Measurements from ENCODE around the gene ART3. TPM values are rescaled to one million over a fixed set of nuclear protein-coding genes. Genes with fewer than 3 reads are reported as not detected.
A peak's percentile ranks its signal among the peaks of the same experiment; 100 is the strongest.

The ART3 gene
- polyA plus RNA-seq, 1 of the 3 experiments (the other 2 are of a cell fraction), result not detected

GRCh38 chr4:76067652-76068286 lies 6.7 kb upstream of the ART3 start:
- no peak overlapping the region for H3K9ac ChIP-seq
- no peak overlapping the region for H3K27ac ChIP-seq (ENCODE audit: low read depth in 2 of 2, low read length in 1 of 2)
- no peaks in the 10 kb centered on the region for H3K27me3 ChIP-seq (ENCODE audit: insufficient read depth)
- H3K4me1 ChIP-seq (ENCODE audit: control insufficient read depth in 1 of 2, insufficient read depth in 2 of 2, low read depth in 1 of 2, low read length in 1 of 2), result no peaks in the 10 kb centered on the region
- no peaks in the 10 kb centered on the region for H3K9me3 ChIP-seq
- no peak overlapping the region for H3K4me2 ChIP-seq
- POLR2A ChIA-PET, result no interaction called here
- H3F3A ChIP-seq (replicated peaks; ENCODE audit: insufficient read depth), result no peaks in the 10 kb centered on the region
- WGBS (ENCODE audit: low lambda C conversion rate), result 2% methylated on average over 2 of the region's 2 CpGs
- no peaks in the 10 kb centered on the region for H4K20me1 ChIP-seq (ENCODE audit: insufficient read depth)
- no peaks in the 10 kb centered on the region for H3K36me3 ChIP-seq (replicated peaks in 1 of 2; ENCODE audit: control insufficient read depth in 1 of 2, insufficient read depth in 2 of 2, low read length in 1 of 2)
- no peak overlapping the region for H2AFZ ChIP-seq (ENCODE audit: low read depth)
- peak; percentile 71 for DNase-seq
- no peak overlapping the region for H3K4me3 ChIP-seq (ENCODE audit: low read depth in 2 of 2, low read length in 1 of 2)
- CTCF ChIA-PET, result interaction anchor here (0.6 to 3.7 kb wide), 6 partner anchors 9 to 80 kb away, joined by 3 to 35 read pairs (median 4); no protein-coding TSS in a partner anchor
- no peaks in the 10 kb centered on the region for H3K9me2 ChIP-seq
- H3K79me2 ChIP-seq (ENCODE audit: insufficient read depth), result no peaks in the 10 kb centered on the region
- TF ChIP-seq JUND (IDR thresholded peaks at IDR 0.05), result no peak
- TF ChIP-seq CTCF (IDR thresholded peaks at IDR 0.05), result peak; percentile 95
- peak; percentile 85 for TF ChIP-seq RAD21 (IDR thresholded peaks at IDR 0.05; ENCODE audit: low read length)
- TF ChIP-seq SMC3 (IDR thresholded peaks at IDR 0.05; ENCODE audit: low read depth, low read length), result peak; percentile 68
- TF ChIP-seq YY1 (IDR thresholded peaks at IDR 0.05; ENCODE audit: low read depth), result no peak
- TF ChIP-seq MXI1 (IDR thresholded peaks at IDR 0.05; ENCODE audit: low read depth, low read length), result no peak
- no peak for TF ChIP-seq MEF2A (IDR thresholded peaks at IDR 0.05; ENCODE audit: borderline replicate concordance, low read depth)

GRCh38 chr4:76072760-76073159 lies 1.7 kb upstream of the ART3 start:
- H3K9me2 ChIP-seq, result no peaks in the 10 kb centered on the region
- no peaks in the 10 kb centered on the region for H3F3A ChIP-seq (replicated peaks; ENCODE audit: insufficient read depth)
- ChIA-PET POLR2A (no interaction called here), CTCF (no interaction called here)
- H3K4me1 ChIP-seq (ENCODE audit: control insufficient read depth in 1 of 2, insufficient read depth in 2 of 2, low read depth in 1 of 2, low read length in 1 of 2), result no peaks in the 10 kb centered on the region
- H3K79me2 ChIP-seq (ENCODE audit: insufficient read depth), result no peaks in the 10 kb centered on the region
- H3K4me2 ChIP-seq, result no peak overlapping the region
- no peak overlapping the region for H2AFZ ChIP-seq (ENCODE audit: low read depth)
- no peak overlapping the region for H3K9ac ChIP-seq
- no peaks in the 10 kb centered on the region for H3K9me3 ChIP-seq
- H3K27ac ChIP-seq (ENCODE audit: low read depth in 2 of 2, low read length in 1 of 2), result no peak overlapping the region
- no peaks in the 10 kb centered on the region for H4K20me1 ChIP-seq (ENCODE audit: insufficient read depth)
- 79% methylated on average over 4 of the region's 4 CpGs for WGBS (ENCODE audit: low lambda C conversion rate)
- H3K4me3 ChIP-seq (ENCODE audit: low read depth in 2 of 2, low read length in 1 of 2), result no peak overlapping the region
- no peak for DNase-seq
- no peaks in the 10 kb centered on the region for H3K27me3 ChIP-seq (ENCODE audit: insufficient read depth)
- no peaks in the 10 kb centered on the region for H3K36me3 ChIP-seq (replicated peaks in 1 of 2; ENCODE audit: control insufficient read depth in 1 of 2, insufficient read depth in 2 of 2, low read length in 1 of 2)
- no peak for TF ChIP-seq MXI1 (IDR thresholded peaks at IDR 0.05; ENCODE audit: low read depth, low read length)
- no peak for TF ChIP-seq TAF1 (IDR thresholded peaks at IDR 0.05; ENCODE audit: borderline replicate concordance, low read depth, low read length)
- TF ChIP-seq CTCF (IDR thresholded peaks at IDR 0.05), result no peak
- no peak for TF ChIP-seq RAD21 (IDR thresholded peaks at IDR 0.05; ENCODE audit: low read length)
- TF ChIP-seq PBX3 (IDR thresholded peaks at IDR 0.05), result no peak
- TF ChIP-seq FOXM1 (IDR thresholded peaks at IDR 0.05; ENCODE audit: low read depth), result no peak
- no peak for TF ChIP-seq GATA2 (CRISPR knock-in tag; IDR thresholded peaks at IDR 0.05)
- no peak for TF ChIP-seq ZBTB33 (IDR thresholded peaks at IDR 0.05; ENCODE audit: borderline replicate concordance, low read depth)

Measured in SK-N-SH (cell line).